Left cardiac atrium (tissue), 4 donors: Measurements from ENCODE around the gene MICAL3. TPM values are rescaled to one million over a fixed set of nuclear protein-coding genes. Genes with fewer than 3 reads are reported as not detected.
"Not testable (repeated sequence)": the region's sequence is repeated elsewhere in the genome, so short reads cannot be mapped to it uniquely, and the experiment has no call there.

Source experiments
- ATAC-seq, 2 donors: fragments of 200-7000 bp; cut with Tn5 transposase; one replicate each; pipeline ENCODE4 v1.9.1; 2020; ENCODE audit warnings: mild to moderate bottlenecking in 2 of 2, moderate library complexity in 2 of 2
- DNase-seq: peaks from one replicate; pipeline ENCODE4 v3.0.0-alpha.2; 2020
- intact Hi-C, 2 donors: fragments of 100-400 bp; cut with DNase I; formaldehyde crosslinking; loops; one replicate each; pipeline versions ENCODE4 v1.14.1 to v1.15.1; 2022 to 2023
- total RNA-seq, 2 donors: library from RNA; stranded (reverse); fragmentation: NEBNext Ultra II Directional; extraction: Animal tissue kit (Norgen Biotek cat#: 25700); gene quantifications; one replicate each; pipeline ENCODE4 v1.2.1, GENCODE V29; 2021
- donor health status: DM: no; HTN: yes; CAD: no.
- donor health status: DM: no; HTN: yes; CAD: no; lungs with severe emphysema.
- donor health status: DM: yes; HTN: yes; CAD: no.
- donor health status: Dilated cardiomyopathy.

The MICAL3 gene
- total RNA-seq, 2 donors from 2014 or later = 54.7 to 80.1 TPM

DNA sequence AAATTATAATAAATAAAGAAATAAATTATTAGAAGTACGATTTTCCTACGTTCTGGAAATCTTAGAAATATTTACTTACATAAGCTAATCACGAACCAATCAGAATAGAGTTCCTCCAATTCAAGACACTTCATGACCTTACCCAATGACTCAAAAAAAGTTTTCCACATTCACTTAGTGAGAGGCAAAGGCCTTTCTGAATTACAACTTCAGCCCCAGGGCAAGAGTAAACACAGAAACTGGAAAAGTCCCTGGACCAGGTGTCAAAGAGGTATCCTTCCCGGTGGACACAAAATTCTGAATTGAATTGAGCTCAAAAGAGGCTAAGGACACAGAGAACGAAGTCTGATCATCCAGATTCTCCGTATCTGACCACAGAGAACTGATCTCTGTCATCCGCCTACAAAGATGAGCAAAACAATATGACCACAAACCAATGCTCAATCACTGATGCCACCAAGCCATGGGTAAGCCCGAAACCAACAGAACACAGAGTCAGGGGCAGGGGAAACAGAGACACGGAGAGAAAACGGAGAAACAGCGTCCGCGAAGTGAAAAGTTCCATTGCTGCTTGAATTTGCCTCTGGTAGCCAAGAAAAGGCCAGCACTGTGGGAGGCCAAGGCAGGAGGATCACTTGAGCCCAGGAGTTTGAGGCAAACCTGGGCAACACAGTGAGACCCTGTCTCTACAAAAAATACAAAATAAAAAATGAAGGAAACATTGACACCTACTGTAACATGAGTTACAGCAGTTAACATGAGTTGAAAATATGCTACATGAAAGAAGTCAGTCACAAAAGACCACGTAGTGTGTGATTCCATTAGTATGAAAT is 256.9 kb downstream of the MICAL3 start:
- DNase-seq (no peak), ATAC-seq (no peak)
- intact Hi-C loops = no loop called here

DNA sequence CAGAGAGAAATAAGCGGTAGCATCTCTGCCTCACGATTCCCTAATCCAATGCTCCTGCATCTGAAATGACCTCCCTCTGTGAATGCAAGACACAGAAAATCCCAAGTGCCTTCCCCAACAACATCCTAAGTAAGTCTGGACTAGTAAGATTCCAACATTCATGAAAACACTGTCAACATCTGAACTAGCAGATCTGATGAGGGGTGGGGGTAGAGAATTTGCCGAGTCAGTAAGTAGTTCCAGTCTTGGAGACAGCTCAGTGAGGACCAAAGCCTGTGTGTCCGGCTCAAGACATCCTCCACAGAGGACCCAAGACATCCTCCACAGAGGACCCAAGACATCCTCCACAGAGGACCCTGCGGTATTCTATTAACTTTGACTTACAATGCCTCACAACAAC is 259.5 kb downstream of the MICAL3 start:
- intact Hi-C loops, DNase-seq, ATAC-seq: not testable (repeated sequence)

DNA sequence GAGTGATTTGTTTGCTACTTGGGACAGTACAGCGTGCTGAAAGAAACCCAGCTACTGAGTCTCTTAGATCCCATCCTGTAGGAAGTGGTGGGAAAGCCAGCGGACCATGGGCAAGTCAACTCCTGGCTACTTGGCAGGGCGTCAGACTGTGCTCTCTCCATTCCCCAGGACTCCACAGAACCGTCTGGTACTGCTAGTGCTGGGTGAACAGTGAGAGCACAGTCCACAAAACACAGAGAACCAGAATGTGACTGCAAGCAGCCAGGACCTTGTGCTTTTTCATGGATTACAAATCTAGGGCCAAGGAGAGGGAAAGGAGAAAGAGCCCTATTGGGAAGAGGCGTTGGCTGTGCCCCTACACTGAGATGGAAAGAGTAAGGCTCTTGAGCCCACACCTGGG is 260.3 kb downstream of the MICAL3 start:
- no peak for DNase-seq
- ATAC-seq = peak in 1 of 2 donors; percentile 50
- intact Hi-C loops = no loop called here

DNA sequence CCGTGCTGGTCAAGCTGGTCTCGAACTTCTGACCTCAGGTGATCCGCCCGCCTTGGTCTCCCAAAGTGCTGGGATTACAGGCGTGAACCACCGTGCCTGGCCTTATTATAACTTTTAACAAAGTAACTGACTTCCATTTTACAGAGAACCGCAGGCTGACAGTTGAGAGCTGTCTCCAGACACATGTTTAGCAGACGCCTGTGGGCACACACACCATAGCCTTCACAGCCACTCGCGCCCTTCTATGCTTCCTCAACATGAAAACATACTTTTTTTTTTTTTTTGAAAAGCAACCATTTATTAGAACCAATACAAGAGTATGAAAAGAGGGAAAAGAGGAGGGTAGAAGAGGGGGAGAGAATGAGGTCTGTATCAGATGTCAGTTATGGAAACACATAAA is 260.9 kb downstream of the MICAL3 start:
- ATAC-seq, DNase-seq, intact Hi-C loops: not testable (repeated sequence)

DNA sequence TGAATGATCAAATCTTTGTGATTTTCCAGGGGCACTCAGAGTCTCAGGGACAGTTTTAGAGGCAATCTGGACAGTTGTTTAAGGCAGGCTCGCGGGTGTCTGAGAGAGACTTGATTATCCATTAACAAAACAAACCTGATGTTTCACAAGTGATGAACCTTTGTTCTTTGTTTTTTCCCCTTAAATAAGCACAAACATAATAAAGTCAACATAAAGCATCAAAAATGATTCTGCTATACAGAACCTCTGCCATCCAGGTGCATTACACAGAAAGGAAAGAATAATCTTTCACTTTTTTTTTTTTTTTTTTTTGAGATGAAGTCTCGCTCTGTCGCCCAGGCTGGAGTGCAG is 263.2 kb downstream of the MICAL3 start:
- no peak for DNase-seq
- intact Hi-C loops = no loop called here
- ATAC-seq = no peak

DNA sequence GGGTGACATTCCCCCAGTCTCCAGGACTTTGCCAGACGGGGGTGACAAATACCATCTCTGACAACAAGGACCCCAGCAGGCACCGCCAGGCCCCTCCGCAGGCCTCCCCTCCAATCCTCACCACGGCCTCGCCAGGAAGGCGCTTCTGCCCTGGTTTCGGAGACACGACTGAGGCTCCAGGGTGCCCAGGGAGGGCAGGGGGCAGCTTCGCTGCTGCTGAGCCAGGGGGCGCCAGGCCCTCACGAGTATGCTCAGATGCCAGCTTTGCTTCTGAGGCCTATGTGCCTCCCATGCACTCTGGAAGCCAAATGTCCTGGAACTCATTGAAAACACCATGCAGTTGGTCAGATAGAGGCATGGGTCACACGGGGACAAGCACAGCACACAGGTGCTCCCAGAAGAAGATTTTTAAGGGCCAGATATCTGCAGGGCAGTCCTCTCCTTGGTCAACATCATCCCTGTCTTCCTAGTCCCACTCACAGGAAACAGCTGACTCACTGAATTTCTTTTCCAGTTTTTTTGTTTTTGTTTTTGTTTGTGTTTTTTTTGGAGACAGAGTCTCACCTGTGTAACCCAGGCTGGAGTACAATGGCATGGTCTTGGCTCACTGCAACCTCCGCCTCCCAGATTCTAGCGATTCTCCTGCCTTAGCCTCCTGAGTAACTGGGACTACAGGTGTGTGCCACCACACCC is 270.0 kb downstream of the MICAL3 start:
- ATAC-seq (no peak), DNase-seq (no peak)
- intact Hi-C loops = no loop called here

DNA sequence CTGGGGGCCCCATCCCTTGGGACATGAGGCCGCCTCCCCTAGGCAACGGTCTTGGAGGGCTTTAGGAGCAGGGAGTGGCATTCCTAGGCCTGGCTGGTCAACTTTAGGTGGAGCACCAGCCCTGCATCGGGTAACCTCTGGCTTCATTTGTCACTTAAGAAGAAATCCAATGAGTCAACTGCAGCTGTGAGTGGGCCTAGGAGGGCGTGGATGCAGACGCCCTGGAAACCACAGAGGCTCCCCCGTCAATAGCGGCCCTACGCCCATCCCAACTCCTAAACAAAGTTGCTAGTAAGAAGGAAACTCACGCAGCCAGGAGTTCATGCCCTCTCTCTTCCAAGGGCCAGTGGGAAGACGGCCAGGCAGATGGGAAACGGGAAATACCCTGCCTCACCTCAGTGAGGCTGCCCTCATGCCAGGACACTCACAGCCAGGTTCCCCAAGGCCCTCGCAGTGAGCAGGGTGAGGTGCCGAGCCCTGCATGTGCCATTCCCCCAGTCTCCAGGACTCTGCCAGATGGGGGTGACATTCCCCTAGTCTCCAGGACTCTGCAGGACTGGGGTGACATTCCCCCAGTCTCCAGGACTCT is 270.9 kb downstream of the MICAL3 start:
- no peak for DNase-seq
- intact Hi-C loops = no loop called here
- no peak for ATAC-seq

DNA sequence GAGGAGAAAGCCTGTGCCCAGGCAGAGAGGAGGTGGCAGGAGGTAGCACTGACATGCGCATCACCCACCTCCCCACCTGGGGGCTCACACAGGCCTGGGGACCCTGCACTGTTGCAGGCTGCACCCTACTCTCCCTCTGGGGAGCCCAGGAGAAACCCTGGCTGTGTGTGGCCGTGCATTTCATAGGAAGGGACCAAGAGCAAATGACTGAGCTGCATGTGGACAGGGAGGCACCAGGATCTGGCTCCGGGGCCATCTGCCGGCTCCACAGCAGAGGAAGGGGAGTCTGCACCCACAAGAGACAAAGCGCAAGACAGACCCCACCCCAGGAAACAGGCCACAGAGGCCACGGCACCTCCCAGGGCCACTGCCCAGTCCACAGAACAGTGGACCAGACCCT is 272.8 kb downstream of the MICAL3 start:
- ATAC-seq = no peak
- no peak for DNase-seq
- intact Hi-C loops = no loop called here

DNA sequence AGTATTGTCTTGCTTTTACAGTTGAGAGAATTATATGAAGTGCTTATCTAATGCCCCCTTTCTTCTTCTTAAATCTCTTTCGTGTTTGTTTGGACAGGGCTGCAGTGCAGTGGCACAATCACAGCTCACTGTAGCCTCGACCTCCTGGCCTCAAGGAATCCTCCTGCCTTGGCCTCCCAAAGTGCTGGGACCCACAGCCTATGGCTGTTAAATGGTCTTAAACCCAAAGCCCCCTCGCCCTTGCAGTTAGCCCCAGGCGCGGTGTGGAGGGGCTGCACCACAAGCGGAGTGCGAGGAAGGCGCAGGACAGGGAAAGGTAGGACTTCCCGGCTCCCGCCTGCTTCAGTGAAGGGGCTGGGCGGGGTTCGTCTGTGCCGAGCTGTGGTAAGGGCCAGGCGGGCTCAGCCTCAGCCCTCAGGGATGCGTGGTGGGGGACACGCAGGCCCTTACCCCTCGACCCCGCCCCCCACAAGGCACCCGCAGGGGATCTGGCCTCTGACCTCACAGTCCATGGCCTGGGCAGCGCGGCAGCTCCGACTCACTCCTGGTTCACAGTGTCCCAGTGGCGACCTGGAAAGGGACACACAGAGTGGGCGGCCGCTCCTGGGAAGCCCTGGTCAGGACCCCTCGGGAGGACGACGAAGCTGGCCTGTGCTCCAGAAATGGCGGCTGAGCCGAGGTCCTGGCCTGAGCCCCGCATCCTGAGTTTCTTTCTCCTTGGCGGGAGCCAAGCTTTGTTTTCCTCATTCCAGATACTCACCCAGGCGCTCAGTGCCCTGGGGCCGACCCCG is 274.6 kb downstream of the MICAL3 start:
- ATAC-seq (no peak), DNase-seq (no peak)
- intact Hi-C loops = no loop called here

DNA sequence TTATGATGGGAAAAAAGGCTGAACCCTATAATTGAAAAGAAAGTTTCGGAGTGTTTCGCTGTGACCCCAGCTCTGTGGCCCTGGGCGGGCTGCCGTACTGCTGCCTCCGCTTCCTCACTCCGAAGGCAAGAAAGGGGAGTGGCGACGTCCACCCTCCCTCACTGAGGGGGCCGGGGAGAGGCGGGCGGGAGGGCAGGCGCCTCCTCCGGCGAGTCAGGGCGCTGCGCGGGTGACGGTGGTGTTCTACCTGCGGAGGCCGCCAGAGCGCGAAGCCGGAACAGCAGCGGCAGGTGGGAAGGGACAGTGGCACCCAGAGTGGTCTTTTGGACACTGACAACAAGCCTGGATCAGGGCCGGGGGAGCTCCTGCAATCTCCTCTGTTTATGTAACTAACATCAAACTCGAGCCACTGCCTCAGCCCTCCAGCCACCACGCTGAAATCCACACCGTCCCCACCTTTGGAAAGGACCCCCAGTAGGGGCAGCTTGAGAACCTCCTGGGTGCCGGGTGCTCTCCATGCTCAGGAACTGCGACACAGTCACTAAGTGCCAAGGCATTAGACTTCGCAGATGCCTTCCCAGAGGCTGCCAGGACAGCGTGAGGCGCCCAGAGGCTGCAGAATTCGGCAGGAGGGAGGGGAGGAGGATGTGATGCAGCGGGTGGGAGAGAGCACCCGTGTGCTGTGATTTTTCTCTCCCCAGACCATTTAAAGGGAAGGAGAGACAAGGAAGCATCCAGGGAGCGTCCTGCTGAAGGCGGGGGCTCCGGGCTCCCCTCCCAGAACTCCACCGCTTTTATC is 275.6 kb downstream of the MICAL3 start:
- intact Hi-C loops = no loop called here
- ATAC-seq = peak; percentile 28 to 70
- no peak for DNase-seq

DNA sequence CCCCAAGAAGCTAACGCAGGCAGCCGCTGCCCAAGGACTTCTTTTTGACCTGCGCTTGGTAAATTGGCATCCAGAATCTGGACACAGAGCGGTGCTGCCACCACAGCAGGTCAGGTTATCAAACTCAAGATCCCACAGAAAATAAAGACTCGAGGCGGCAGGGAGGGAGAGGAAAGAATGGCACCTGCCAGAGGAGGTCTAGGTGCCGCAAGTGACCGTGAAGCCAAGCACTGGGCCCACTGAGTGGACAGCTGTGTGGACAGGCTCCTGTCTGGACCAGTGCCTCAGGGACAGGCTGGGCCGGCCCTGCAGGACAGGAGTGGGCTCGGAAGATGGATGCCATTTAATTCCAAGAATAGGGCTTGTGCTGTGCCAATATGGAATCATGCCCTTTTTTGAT is 277.4 kb downstream of the MICAL3 start:
- no peak for DNase-seq

DNA sequence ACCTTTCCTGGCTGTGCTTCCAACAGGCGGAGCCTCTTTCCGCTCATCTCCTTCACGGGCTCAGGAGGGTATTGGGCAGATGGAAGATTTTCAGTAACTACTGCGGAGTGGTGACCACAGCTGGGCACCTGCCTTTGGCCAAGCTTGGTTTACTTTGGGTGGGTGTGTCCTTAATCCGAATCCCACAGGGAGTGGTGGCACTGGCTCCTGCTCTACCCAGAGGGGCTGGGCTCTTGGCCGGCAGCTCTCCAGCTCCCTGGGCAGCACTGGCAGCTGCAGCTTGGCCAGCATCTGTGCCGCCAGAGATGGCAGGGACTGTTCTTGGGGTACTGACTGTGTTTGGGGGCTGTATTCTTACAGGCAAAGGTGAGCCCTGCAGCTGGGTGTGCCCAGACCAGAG is 279.9 kb downstream of the MICAL3 start:
- no peak for ATAC-seq
- DNase-seq = no peak
- intact Hi-C loops = loop anchor here in 1 of 2 donors (5.0 kb wide), 1 partner anchor 333 kb away; the partner anchor contains the start of gene PEX26

More for the DNA sequence above, 277.4 kb downstream of the MICAL3 start:
- intact Hi-C loops = no loop called here
- no peak for ATAC-seq

DNA sequence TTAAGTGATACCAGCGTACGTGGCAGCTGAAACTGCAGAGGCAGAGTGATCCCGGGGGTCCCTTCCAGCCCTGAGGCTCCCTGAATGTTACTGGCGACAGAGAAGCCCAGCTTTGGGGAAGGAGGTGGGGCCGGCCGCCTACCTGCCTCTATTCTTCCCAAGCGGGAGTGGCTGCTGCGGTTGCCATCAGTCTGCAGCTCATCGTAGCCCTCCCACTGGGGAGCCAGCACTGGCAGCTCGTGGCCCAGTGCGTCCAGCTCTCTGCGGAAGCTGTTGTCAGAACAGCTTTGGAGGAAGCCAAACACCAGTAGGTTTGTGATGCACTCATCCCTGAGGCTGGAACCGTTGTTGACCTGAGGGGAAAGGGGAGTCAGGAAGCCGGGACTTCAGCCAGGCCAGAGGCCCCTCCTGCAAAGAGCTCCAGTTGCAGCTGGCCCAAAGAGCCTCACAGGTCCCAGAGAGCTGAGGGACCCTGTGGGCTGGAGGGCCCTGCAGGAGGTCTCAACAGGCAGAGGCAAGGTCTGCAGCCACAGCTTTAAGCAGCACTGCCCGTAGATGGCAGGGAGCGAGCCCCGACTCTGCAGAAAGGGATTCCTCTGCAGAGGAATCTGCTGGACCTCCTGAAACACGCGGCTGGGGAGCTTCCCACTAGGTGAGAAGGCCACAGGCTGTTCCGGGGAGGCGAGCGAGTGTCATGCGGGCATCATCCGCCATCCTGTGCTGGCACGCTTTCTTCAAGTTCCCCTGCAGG is 280.5 kb downstream of the MICAL3 start:
- no peak for ATAC-seq

DNA sequence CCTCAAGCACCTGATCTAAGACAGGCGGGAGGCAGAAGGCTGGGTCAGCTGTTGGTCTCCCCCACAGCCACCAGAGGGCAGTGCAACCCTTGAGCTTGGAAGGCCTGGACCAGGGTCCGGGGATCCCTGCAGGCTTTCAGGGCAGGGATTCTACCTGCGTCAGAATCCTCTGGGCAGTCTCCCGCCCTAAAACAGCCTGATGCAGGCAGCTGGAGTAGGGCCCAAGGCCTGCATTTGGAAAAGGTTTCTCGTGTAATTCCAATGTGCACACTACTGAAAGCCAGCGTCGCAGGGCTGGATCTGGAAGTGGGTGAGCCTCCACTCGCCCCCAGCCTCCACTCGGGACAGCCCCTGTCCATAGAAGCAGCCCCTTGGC is 281.8 kb downstream of the MICAL3 start:
- intact Hi-C loops = loop anchor here in 1 of 2 donors (5.0 kb wide), 1 partner anchor 335 kb away; the partner anchor contains the start of gene PEX26
- ATAC-seq (peak; percentile 80 to 83), DNase-seq (peak; percentile 61)

More for the DNA sequence above, 280.5 kb downstream of the MICAL3 start:
- intact Hi-C loops = loop anchor here in 1 of 2 donors (5.0 kb wide), 1 partner anchor 333 kb away; the partner anchor contains the start of gene PEX26
- DNase-seq = no peak

DNA sequence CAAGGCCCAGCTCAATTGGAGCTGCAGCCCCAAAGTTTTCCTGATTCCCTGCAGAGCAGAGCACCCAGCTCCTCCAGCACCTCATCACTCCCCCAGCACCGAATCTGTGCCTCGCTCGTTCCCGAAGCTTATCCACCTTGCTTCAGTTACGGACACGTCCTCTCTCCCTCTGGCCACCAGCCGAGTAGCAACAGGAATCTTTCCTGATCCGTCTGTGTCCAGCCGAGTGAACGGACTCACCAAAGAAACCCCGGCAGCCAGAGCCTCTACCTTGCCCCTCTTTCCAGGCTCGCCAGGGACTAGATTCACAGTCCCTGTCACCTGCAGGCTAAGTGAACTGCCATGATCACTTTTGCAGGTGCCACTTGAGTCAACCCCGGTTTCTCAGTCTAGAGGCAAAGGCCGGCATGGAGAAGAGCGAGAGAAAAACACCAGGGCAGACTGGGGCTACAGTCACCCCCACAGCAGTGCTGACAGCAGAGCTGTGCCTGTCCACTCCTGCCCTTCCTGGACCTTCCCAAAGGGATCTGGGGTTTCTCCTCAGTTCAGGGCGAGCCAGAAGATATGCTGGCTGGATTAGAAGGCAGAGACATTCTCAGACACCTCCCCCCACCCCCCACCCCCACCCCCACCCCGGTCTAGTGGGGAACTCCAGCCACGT is 282.4 kb downstream of the MICAL3 start:
- peak in 1 of 2 donors; percentile 17 for ATAC-seq
- no peak for DNase-seq
- intact Hi-C loops = loop anchor here in 1 of 2 donors (5.0 kb wide), 1 partner anchor 335 kb away; the partner anchor contains the start of gene PEX26

DNA sequence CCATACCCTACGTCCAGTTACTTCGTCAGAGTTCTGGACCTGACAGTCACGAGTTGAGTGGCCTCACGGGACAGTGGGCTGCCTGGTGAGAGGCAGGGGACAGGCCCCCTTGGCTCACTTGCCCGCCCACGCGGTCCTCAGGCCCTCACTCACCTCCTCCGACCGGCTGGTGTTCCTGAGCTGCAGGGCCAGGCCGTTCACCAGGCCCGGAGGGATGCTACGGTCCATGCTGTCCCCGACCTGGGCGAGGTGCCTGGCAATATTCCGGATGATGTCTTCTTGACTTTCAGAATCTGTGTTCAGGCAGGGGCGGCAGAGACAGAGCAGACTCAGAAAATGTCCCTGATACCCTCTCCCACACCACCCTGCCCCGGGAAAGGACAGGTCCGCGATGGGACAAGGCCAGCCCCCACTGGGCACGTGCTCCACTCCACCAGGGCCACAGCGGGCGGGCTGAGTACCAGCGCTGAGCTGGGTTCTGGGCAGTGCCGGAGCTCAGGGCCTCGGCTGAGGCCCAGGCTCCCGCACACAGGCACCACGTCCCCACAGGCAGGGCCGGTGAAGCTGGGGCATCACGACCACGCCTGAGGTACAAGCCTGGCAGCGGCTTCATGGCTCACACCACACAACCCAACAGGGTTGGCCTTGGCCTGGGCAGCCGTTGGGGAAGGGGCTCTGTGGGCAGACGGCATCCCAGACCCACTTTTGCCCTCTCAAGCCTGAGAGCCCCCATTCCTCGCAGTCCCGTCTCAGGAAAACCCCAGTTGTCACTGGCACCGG is 285.0 kb downstream of the MICAL3 start:
- ATAC-seq = no peak
- intact Hi-C loops = no loop called here
- no peak for DNase-seq
